CD4-positive, alpha-beta memory T cell (primary cell): Measurements from ENCODE around the gene HOXC12. TPM values are rescaled to one million over a fixed set of nuclear protein-coding genes. Genes with fewer than 3 reads are reported as not detected.

Experiments
- CTCF ChIA-PET: fragments of 350-600 bp; sonication (Branson Sonifier 250); formaldehyde crosslinking; loops from one replicate; lab custom pipeline; 2021; ENCODE audit warnings: inconsistent platforms; ENCODE audit not compliant: partially characterized antibody; lab: Charles Lee
- POLR2A ChIA-PET: fragments of 350-600 bp; sonication (Branson Sonifier 250); formaldehyde crosslinking; loops from one replicate; lab custom pipeline; 2021; ENCODE audit not compliant: partially characterized antibody; lab: Charles Lee
- DNase-seq, 5 donors: peaks; one replicate each; pipeline versions ENCODE4 v3.0.0 to v3.0.0-alpha.2; 2020 to 2022; ENCODE audit warnings: mixed read lengths in 1 of 5
- H3K27ac ChIP-seq: one replicate; pipeline ENCODE4 v1.7.0; 2013; ENCODE audit warnings: low read depth, low read length
- H3K27me3 ChIP-seq: 2 replicates; pipeline ENCODE4 v1.7.0; 2013; ENCODE audit warnings: mild to moderate bottlenecking, low read length, moderate library complexity; ENCODE audit not compliant: insufficient read depth
- H3K36me3 ChIP-seq: 2 replicates; pipeline ENCODE4 v1.7.0; 2013; ENCODE audit warnings: mild to moderate bottlenecking, low read length, moderate library complexity; ENCODE audit not compliant: insufficient read depth
- H3K4me1 ChIP-seq: 2 replicates; pipeline ENCODE4 v1.7.0; 2013; ENCODE audit warnings: mild to moderate bottlenecking, low read length, moderate library complexity; ENCODE audit not compliant: insufficient read depth
- H3K4me3 ChIP-seq, 2 donors: one replicate each; pipeline ENCODE4 v1.7.0; 2013; ENCODE audit warnings: low read length in 2 of 2, mild to moderate bottlenecking in 1 of 2
- H3K9me3 ChIP-seq, 2 donors: one replicate each; pipeline ENCODE4 v1.7.0; 2013; ENCODE audit warnings: low read length in 2 of 2, control low read depth in 1 of 2; ENCODE audit not compliant: control insufficient read depth in 1 of 2
- H3K27ac Mint-ChIP-seq, 7 donors: one replicate each; pipeline ENCODE4 v1.8.0; 2020 to 2021; ENCODE audit warnings: mixed read lengths in 7 of 7, mild to moderate bottlenecking in 6 of 7, inconsistent platforms in 3 of 7, moderate library complexity in 3 of 7
- H3K27me3 Mint-ChIP-seq, 2 donors: one replicate each; pipeline ENCODE4 v1.8.0; 2020 to 2021; ENCODE audit warnings: mixed read lengths in 2 of 2
- H3K36me3 Mint-ChIP-seq, 2 donors: one replicate each; pipeline ENCODE4 v1.8.0; 2020 to 2021; ENCODE audit warnings: mixed read lengths in 2 of 2, inconsistent platforms in 1 of 2, mild to moderate bottlenecking in 1 of 2
- H3K4me1 Mint-ChIP-seq, 4 donors: one replicate each; pipeline ENCODE4 v1.8.0; 2020 to 2021; ENCODE audit warnings: mixed read lengths in 4 of 4, mild to moderate bottlenecking in 1 of 4
- H3K4me3 Mint-ChIP-seq, 8 donors: one replicate each; pipeline ENCODE4 v1.8.0; 2020 to 2021; ENCODE audit warnings: mixed read lengths in 8 of 8, mild to moderate bottlenecking in 7 of 8, moderate library complexity in 6 of 8, inconsistent platforms in 3 of 8
- H3K9me3 Mint-ChIP-seq, 8 donors: one replicate each; pipeline ENCODE4 v1.8.0; 2020 to 2021; ENCODE audit warnings: mixed read lengths in 8 of 8, mild to moderate bottlenecking in 5 of 8, inconsistent platforms in 3 of 8, moderate library complexity in 1 of 8
- intact Hi-C: fragments of 100-400 bp; cut with micrococcal nuclease; formaldehyde crosslinking; loops from one replicate; pipeline ENCODE4 v1.15.1; 2023
- polyA plus RNA-seq, 2 donors: library from polyadenylated mRNA; unstranded; fragments of 300-500 nt; fragmentation: Illumina TruSeq; gene quantifications; one replicate each; pipeline ENCODE4 v1.2.3, GENCODE V29; 2021
- total RNA-seq, 2 experiments: library from RNA; stranded (reverse); gene quantifications; one replicate each; pipeline ENCODE4 v1.2.3, GENCODE V29; 2021

The HOXC12 gene
- total and polyA plus RNA-seq, 4 experiments from 2014 or later, result not detected

DNA sequence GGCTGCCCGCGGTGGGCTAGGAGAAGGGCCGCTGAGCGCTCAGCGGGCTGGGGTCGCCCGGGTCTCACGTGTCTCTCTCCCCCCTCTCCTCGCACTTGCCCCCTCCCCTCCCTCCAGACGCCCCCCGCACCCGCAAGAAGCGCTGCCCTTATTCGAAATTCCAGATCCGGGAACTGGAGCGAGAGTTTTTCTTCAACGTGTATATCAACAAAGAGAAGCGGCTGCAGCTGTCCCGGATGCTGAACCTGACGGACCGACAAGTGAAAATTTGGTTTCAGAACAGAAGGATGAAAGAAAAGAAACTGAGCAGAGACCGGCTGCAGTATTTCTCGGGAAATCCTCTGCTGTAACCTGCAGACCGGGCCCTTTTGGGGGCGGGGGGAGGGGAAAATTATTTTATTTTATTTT, 20.4 kb downstream of the HOXC12 start:
- Mint-ChIP-seq H3K36me3 (peaks cover 5 to 6% of the 10 kb centered on the region in 2 donors), H3K4me1 (peaks cover 4 to 36% (median 18%) of the 10 kb centered on the region in 4 donors), H3K9me3 (peaks cover 0 to 26% (median 13%) of the 10 kb centered on the region in 8 donors), H3K4me3 (peak overlapping the region in 7 of 8 donors; percentile 28 to 83 (median 61)), H3K27me3 (peaks cover 71 to 77% of the 10 kb centered on the region in 2 donors), H3K27ac (peak overlapping the region in 1 of 7 donors; percentile 75)
- intact Hi-C loops, result loop anchor here (2.0 kb wide), 1 partner anchor 22 kb away; no protein-coding TSS in a partner anchor
- peaks cover 30% of the 10 kb centered on the region for H3K4me1 ChIP-seq
- ChIA-PET POLR2A (interaction anchor here (0.7 kb wide), 1 partner anchor 1522 kb away, joined by 3 read pairs; no protein-coding TSS in a partner anchor), CTCF (no interaction called here)
- no peak for DNase-seq
- no peak overlapping the region for H3K27ac ChIP-seq
- H3K27me3 ChIP-seq, result peaks cover 91% of the 10 kb centered on the region
- H3K9me3 ChIP-seq, result no peaks in the 10 kb centered on the region
- H3K36me3 ChIP-seq, result no peaks in the 10 kb centered on the region
- H3K4me3 ChIP-seq, result no peak overlapping the region

DNA sequence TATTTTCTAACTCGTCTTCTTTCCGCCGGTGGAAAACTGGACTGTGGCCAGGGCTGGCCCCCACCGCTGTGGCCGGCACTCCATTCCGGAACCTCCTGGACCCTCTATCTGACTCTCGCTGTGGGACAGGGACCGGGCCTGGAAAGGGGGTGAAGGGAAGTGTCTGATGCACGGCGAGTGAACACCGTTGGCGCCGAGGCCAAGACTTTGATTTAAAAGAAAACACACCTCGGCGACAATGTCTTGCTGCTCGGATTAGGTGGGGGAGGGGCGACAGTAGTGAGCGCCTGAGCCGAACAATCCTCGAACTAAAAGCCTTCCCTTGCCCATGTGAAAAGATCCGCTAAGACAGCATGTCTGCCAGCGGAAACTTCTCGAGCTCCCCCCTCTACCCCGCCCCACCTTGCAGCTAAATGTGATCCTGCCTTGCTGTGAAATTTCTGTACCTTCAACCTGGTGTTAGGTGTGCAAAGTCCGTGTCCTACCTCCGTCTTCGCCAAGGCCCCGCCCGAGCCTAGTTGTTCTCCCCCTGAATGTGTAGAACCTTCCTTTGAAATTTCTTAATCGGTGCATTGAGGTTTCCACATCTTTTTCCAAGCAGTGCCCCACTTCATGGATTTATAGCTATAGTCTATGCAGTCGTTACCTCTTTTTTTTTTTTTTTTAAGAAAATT, 20.9 kb downstream of the HOXC12 start:
- no peak for DNase-seq
- peaks cover 4 to 36% (median 18%) of the 10 kb centered on the region in 4 donors for H3K4me1 Mint-ChIP-seq
- H3K4me3 Mint-ChIP-seq, result peak overlapping the region; percentile 50 to 83 (median 66)
- Histone ChIP-seq H3K27me3 (peaks cover 92% of the 10 kb centered on the region), H3K9me3 (no peaks in the 10 kb centered on the region), H3K27ac (no peak overlapping the region), H3K4me3 (no peak overlapping the region), H3K36me3 (no peaks in the 10 kb centered on the region), H3K4me1 (peaks cover 30% of the 10 kb centered on the region)
- ChIA-PET CTCF (no interaction called here), POLR2A (interaction anchor here (0.7 kb wide), 1 partner anchor 1523 kb away, joined by 3 read pairs; no protein-coding TSS in a partner anchor)
- intact Hi-C loops, result loop anchor here (2.0 kb wide), 1 partner anchor 23 kb away; no protein-coding TSS in a partner anchor
- peaks cover 0 to 28% (median 13%) of the 10 kb centered on the region in 8 donors for H3K9me3 Mint-ChIP-seq
- H3K36me3 Mint-ChIP-seq, result peaks cover 5 to 6% of the 10 kb centered on the region in 2 donors
- H3K27me3 Mint-ChIP-seq, result peaks cover 72 to 75% of the 10 kb centered on the region in 2 donors
- H3K27ac Mint-ChIP-seq, result peak overlapping the region in 4 of 7 donors; percentile 25 to 82 (median 76)

DNA sequence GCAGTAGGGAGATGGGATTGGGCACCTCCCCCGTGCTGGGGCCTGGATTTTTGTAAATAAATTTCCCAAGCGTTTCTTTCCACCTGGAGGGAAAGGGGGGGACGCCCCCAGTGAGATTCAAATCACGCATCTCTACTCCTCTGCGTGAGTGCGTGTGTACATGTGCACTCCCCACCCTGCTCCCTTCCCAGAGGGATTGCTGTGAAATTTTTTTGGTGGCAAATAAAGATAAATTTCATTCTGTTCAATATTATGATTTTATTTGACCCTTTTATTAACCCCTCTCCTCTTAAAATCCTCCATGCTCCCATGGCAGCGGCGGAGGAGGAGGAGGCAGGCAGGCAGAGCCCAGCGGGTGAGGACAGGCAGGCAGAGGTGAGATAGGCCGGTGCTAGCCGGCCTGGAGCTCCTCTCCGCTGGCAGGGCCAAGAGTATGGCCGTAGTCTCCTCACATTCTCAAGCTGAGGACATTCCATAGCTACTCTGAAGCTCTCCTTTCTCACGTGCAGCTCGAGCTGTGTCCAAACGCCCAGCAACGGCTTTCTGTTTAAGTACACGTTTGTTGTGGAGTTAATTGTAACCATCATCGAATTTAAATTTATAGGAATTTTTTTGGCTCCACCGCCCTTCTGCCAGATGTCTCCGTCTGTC, 21.6 kb downstream of the HOXC12 start:
- peaks cover 5 to 6% of the 10 kb centered on the region in 2 donors for H3K36me3 Mint-ChIP-seq
- no peaks in the 10 kb centered on the region for H3K9me3 ChIP-seq
- no peak for DNase-seq
- peak overlapping the region in 3 of 7 donors; percentile 2 to 75 (median 46) for H3K27ac Mint-ChIP-seq
- H3K27me3 Mint-ChIP-seq, result peaks cover 69 to 74% of the 10 kb centered on the region in 2 donors
- ChIA-PET POLR2A (interaction anchor here (1.1 kb wide), 1 partner anchor 15 kb away, joined by 3 read pairs; no protein-coding TSS in a partner anchor), CTCF (no interaction called here)
- peaks cover 4 to 36% (median 19%) of the 10 kb centered on the region in 4 donors for H3K4me1 Mint-ChIP-seq
- H3K36me3 ChIP-seq, result no peaks in the 10 kb centered on the region
- H3K27ac ChIP-seq, result no peak overlapping the region
- no peak overlapping the region for H3K4me3 Mint-ChIP-seq
- peaks cover 30% of the 10 kb centered on the region for H3K4me1 ChIP-seq
- H3K9me3 Mint-ChIP-seq, result peaks cover 0 to 32% (median 11%) of the 10 kb centered on the region in 8 donors
- intact Hi-C loops, result no loop called here
- H3K4me3 ChIP-seq, result no peak overlapping the region
- peaks cover 92% of the 10 kb centered on the region for H3K27me3 ChIP-seq

DNA sequence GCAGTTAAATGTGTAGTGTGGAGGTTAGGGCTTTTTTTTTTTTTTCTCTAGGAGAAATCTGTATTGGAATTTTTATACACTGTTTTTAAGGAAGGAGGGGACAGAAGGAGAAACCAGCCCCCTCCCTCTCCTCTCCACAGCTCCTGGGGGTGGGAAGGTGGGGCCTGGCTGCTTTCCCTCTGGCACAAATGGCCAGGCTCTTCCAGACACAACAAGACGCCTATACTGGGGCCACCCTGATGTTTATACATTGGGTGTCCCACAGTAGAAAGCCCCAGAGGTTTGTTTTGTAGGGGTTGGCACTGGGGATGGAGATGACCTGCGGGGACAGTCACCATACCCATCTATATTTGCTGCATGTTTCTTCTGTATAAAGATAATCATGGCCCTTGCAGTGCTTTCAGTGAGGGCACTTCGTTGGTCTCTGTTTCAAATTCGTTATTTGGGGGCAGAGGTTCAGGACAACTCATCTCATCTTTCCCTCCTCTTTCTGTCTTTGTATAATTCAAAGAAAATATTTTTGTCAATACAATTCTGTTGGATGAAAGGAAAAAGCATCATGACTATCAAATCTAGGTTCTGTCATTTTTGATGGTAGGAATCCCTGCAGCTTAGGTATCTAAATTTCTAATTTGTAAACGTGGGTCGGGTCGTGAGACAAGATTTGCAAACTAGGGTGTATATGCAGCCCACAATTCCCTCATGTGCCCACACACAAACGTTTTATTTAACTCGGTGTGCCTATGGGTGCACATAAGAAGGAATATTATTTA, 22.3 kb downstream of the HOXC12 start:
- H3K9me3 ChIP-seq, result no peaks in the 10 kb centered on the region

DNA sequence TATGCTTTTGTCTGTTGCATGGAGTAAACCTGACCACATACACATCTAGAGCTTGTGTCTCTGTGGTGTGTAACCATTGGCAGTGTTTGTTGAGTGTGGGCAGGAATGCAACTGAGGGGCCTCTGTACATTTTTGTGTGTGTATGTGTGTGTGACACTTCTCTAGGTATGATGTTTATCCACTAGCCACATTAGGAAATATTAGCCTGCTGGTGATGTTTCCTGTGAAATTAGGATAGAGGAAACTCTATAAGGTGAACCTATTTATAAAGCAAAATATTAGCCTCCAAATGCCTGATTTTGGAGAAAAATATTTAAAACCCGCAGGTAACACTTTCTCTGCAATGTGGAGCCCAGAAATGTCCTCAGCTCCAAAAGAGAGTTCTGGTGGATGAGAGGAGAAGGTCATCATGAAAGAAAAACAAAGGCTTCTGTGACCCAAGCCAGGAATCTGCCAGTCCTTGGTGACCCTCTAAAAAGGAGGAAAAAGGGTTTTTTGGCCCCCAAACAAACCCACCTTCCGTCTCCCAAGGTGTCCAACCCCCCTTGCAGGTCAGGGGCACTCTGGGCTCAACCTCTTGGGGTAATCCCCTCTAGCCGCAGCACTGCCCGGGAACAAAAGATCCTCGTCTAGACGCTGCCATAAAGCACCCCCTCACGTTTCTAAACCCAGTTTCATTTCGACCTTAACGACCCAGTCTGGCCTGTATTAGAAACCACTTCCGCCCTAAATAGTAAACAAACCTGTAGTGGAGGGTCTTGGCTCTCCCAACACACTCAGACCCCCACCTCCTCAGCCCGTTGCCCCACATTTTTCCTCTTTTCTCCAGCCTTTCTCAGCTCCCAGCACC, 23.1 kb downstream of the HOXC12 start:
- no peak for DNase-seq
- Mint-ChIP-seq H3K4me3 (no peak overlapping the region), H3K36me3 (peaks cover 5 to 6% of the 10 kb centered on the region in 2 donors), H3K27ac (peak overlapping the region in 1 of 7 donors; percentile 42), H3K27me3 (peaks cover 64 to 75% of the 10 kb centered on the region in 2 donors), H3K9me3 (peaks cover 0 to 35% (median 13%) of the 10 kb centered on the region in 8 donors), H3K4me1 (peaks cover 4 to 36% (median 18%) of the 10 kb centered on the region in 4 donors)
- Histone ChIP-seq H3K4me3 (no peak overlapping the region), H3K9me3 (no peaks in the 10 kb centered on the region), H3K4me1 (peaks cover 30% of the 10 kb centered on the region), H3K27ac (no peak overlapping the region), H3K27me3 (peaks cover 92% of the 10 kb centered on the region), H3K36me3 (no peaks in the 10 kb centered on the region)
- ChIA-PET CTCF (no interaction called here), POLR2A (interaction anchor here (1.3 kb wide), 1 partner anchor 22 kb away, joined by 3 read pairs; the partner anchor contains the start of gene HOXC9)
- intact Hi-C loops, result no loop called here

More for the DNA sequence above, 22.3 kb downstream of the HOXC12 start:
- ChIA-PET POLR2A (interaction anchor here (1.1 to 1.3 kb wide), 2 partner anchors 14 to 23 kb away, joined by 3 read pairs; partner anchors contain the start of gene HOXC9), CTCF (no interaction called here)
- Mint-ChIP-seq H3K4me1 (peaks cover 4 to 36% (median 19%) of the 10 kb centered on the region in 4 donors), H3K36me3 (peaks cover 5 to 6% of the 10 kb centered on the region in 2 donors), H3K9me3 (peaks cover 0 to 32% (median 11%) of the 10 kb centered on the region in 8 donors), H3K27ac (peak overlapping the region in 2 of 7 donors; percentile 42 to 46), H3K4me3 (peak overlapping the region in 1 of 8 donors; percentile 30), H3K27me3 (peaks cover 67 to 74% of the 10 kb centered on the region in 2 donors)
- Histone ChIP-seq H3K4me3 (no peak overlapping the region), H3K4me1 (peaks cover 30% of the 10 kb centered on the region), H3K27ac (no peak overlapping the region), H3K36me3 (no peaks in the 10 kb centered on the region), H3K27me3 (peaks cover 92% of the 10 kb centered on the region)
- no peak for DNase-seq
- intact Hi-C loops, result no loop called here
